B cell (primary cell): Measurements from ENCODE around the gene SLC30A7. TPM values are rescaled to one million over a fixed set of nuclear protein-coding genes. Genes with fewer than 3 reads are reported as not detected.

Experiments used
- ATAC-seq: fragments of 200-7000 bp; cut with Tn5 transposase; one replicate; pipeline ENCODE4 v1.10.0; 2021; ENCODE audit warnings: low read depth, mild to moderate bottlenecking, moderate number of reproducible peaks, moderate library complexity
- CTCF ChIA-PET: fragments of 350-600 bp; sonication (Branson Sonifier 250); formaldehyde crosslinking; loops from one replicate; lab custom pipeline; 2021; ENCODE audit warnings: antibody characterized with exemption, inconsistent platforms; lab: Charles Lee
- POLR2A ChIA-PET: fragments of 350-600 bp; sonication (Branson Sonifier 250); formaldehyde crosslinking; loops from one replicate; lab custom pipeline; 2021; ENCODE audit warnings: antibody characterized with exemption; lab: Charles Lee
- DNase-seq: peaks from one replicate; pipeline ENCODE4 v3.0.0; 2013
- H2AFZ ChIP-seq: 2 replicates; pipeline ENCODE4 v1.6.1; 2012; ENCODE audit warnings: mild to moderate bottlenecking, low read depth, low read length; ENCODE audit not compliant: insufficient read depth, poor library complexity, severe bottlenecking
- H3K27ac ChIP-seq, 2 donors: 1 replicate in 1 of 2; 2 replicates in 1 of 2; pipeline ENCODE4 v1.5.1; 2012 to 2013; ENCODE audit warnings: low read length in 2 of 2, mild to moderate bottlenecking in 2 of 2, moderate library complexity in 1 of 2
- H3K27me3 ChIP-seq, 4 experiments: fragments of 200-600 bp in 1 of 4; sonication (generic) in 1 of 4; replicated peaks in 1 of 4; 1 replicate in 2 of 4; 2 replicates in 2 of 4; pipeline versions ENCODE4 v1.6.1 to v1.7.0; 2013 to 2016; ENCODE audit warnings: low read length in 3 of 4, mild to moderate bottlenecking in 2 of 4, mixed read lengths in 1 of 4, moderate library complexity in 1 of 4; ENCODE audit not compliant: insufficient read depth in 4 of 4, control insufficient read depth in 3 of 4; ENCODE audit errors: control extremely low read depth in 1 of 4
- H3K36me3 ChIP-seq, 2 experiments: replicated peaks in 1 of 2; 1 replicate in 1 of 2; 2 replicates in 1 of 2; pipeline versions ENCODE4 v1.6.1 to v1.7.1; 2013; ENCODE audit warnings: low read length in 1 of 2; ENCODE audit not compliant: insufficient read depth in 2 of 2, control insufficient read depth in 1 of 2; ENCODE audit errors: control extremely low read depth in 1 of 2, extremely low read depth in 1 of 2
- H3K4me1 ChIP-seq, 2 donors: fragments of 200-600 bp in 1 of 2; sonication (generic) in 1 of 2; 1 replicate in 1 of 2; 2 replicates in 1 of 2; pipeline versions ENCODE4 v1.5.1 to v1.6.1; 2013 to 2017; ENCODE audit warnings: low read length in 2 of 2; ENCODE audit not compliant: control insufficient read depth in 2 of 2, insufficient read depth in 2 of 2
- H3K4me2 ChIP-seq: replicated peaks from 2 replicates; pipeline ENCODE3; 2012; ENCODE audit warnings: mild to moderate bottlenecking, low read depth, low read length; ENCODE audit not compliant: poor library complexity, severe bottlenecking
- H3K4me3 ChIP-seq, 5 experiments: fragments of 200-600 bp in 1 of 5; sonication (generic) in 1 of 5; 1 replicate in 3 of 5; 2 replicates in 2 of 5; pipeline versions ENCODE4 v1.5.1 to v1.7.0; 2011 to 2016; ENCODE audit warnings: low read length in 4 of 5, mild to moderate bottlenecking in 4 of 5, low read depth in 2 of 5, control low read depth in 1 of 5, moderate library complexity in 1 of 5; ENCODE audit not compliant: insufficient read depth in 1 of 5; ENCODE audit errors: control extremely low read depth in 1 of 5, extremely low read depth in 1 of 5
- H3K79me2 ChIP-seq: fragments of 200-600 bp; sonication (generic); one replicate; pipeline ENCODE4 v1.6.0; 2016; ENCODE audit warnings: low read length; ENCODE audit not compliant: control insufficient read depth, insufficient read depth
- H3K9ac ChIP-seq: fragments of 200-600 bp; sonication (generic); 2 replicates; pipeline ENCODE4 v1.6.1; 2017; ENCODE audit warnings: mild to moderate bottlenecking, low read length, moderate library complexity
- H3K9me3 ChIP-seq, 3 donors: one replicate each; pipeline versions ENCODE4 v1.6.1 to v1.7.1; 2013; ENCODE audit warnings: low read length in 2 of 3; ENCODE audit not compliant: control insufficient read depth in 2 of 3, insufficient read depth in 1 of 3; ENCODE audit errors: control extremely low read depth in 1 of 3
- H4K20me1 ChIP-seq: 2 replicates; pipeline ENCODE4 v1.6.0; 2012; ENCODE audit warnings: mild to moderate bottlenecking, low read length; ENCODE audit not compliant: insufficient read depth, control insufficient read depth, poor library complexity, severe bottlenecking
- H3K27ac Mint-ChIP-seq: one replicate; pipeline ENCODE4 v1.8.0; 2021; ENCODE audit warnings: mixed read lengths
- H3K27me3 Mint-ChIP-seq: one replicate; pipeline ENCODE4 v1.8.0; 2021; ENCODE audit warnings: mixed read lengths
- H3K4me1 Mint-ChIP-seq: one replicate; pipeline ENCODE4 v1.8.0; 2021; ENCODE audit warnings: mixed read lengths
- H3K4me3 Mint-ChIP-seq: one replicate; pipeline ENCODE4 v1.8.0; 2021; ENCODE audit warnings: mixed read lengths
- H3K9me3 Mint-ChIP-seq: one replicate; pipeline ENCODE4 v1.8.0; 2022; ENCODE audit warnings: mixed read lengths; ENCODE audit not compliant: insufficient read depth
- CTCF ChIP-seq: fragments of 200-600 bp; IDR thresholded peaks from one replicate; pipeline ENCODE4 v1.8.0; 2022; ENCODE audit warnings: antibody characterized with exemption, mild to moderate bottlenecking
- EZH2 ChIP-seq: IDR thresholded peaks from 2 replicates; pipeline ENCODE4 v1.6.1; 2012; ENCODE audit warnings: borderline replicate concordance, low read depth, mild to moderate bottlenecking, moderate library complexity, low read length; ENCODE audit not compliant: insufficient read depth, poor library complexity, severe bottlenecking
- WGBS: methylation state at CpG from one replicate; pipeline ENCODE4 v1.1.5; 2013; ENCODE audit warnings: missing lambda C conversion rate; ENCODE audit not compliant: insufficient coverage; 5-methylcytosine and 5-hydroxymethylcytosine counted together
- intact Hi-C: fragments of 100-400 bp; cut with micrococcal nuclease; formaldehyde crosslinking; loops from one replicate; pipeline ENCODE4 v1.10.0; 2022
- polyA plus RNA-seq: library from polyadenylated mRNA; depleted of rRNA; stranded (reverse); fragments of >200 nt; gene quantifications from 2 replicates; pipeline ENCODE4 v1.2.3, GENCODE V29; 2012
- total RNA-seq, 2 donors: library from RNA; stranded (reverse); fragments of 120-200 nt in 1 of 2; gene quantifications; 1 replicate in 1 of 2; 2 replicates in 1 of 2; pipeline versions ENCODE4 v1.2.3 to v1.2.4, GENCODE V29; 2013 to 2022

The SLC30A7 gene
- total and polyA plus RNA-seq, 2 donors (not counting 1 experiment from before 2014, with no cell fraction given) = 5.2 to 28.6 TPM

GRCh38 chr1:100953960-100954730, 58.3 kb downstream of the SLC30A7 start:
- DNase-seq = no peak
- WGBS = no CpG with 5 or more reads among the region's 2 CpGs
- H3K9ac ChIP-seq = no peak overlapping the region
- intact Hi-C loops = no loop called here
- H3K4me1 ChIP-seq = peaks cover 23% of the 10 kb centered on the region in 2 donors
- ATAC-seq = no peak
- H3K9me3 ChIP-seq = peaks cover 0 to 7% (median 6%) of the 10 kb centered on the region in 3 donors
- ChIA-PET POLR2A (no interaction called here), CTCF (interaction anchor here (0.5 to 2.2 kb wide), 3 partner anchors 33 to 334 kb away, joined by 3 to 6 read pairs (median 3); no protein-coding TSS in a partner anchor)
- Mint-ChIP-seq H3K9me3 (peaks cover 3% of the 10 kb centered on the region), H3K27ac (no peak overlapping the region), H3K4me3 (no peak overlapping the region), H3K27me3 (no peaks in the 10 kb centered on the region), H3K4me1 (peaks cover 37% of the 10 kb centered on the region)
- no peak overlapping the region for H2AFZ ChIP-seq
- H3K79me2 ChIP-seq = no peaks in the 10 kb centered on the region
- no peaks in the 10 kb centered on the region for H4K20me1 ChIP-seq
- no peak overlapping the region for H3K27ac ChIP-seq
- no peak overlapping the region for H3K4me3 ChIP-seq
- H3K4me2 ChIP-seq = no peak overlapping the region
- H3K36me3 ChIP-seq = peaks cover 2 to 4% of the 10 kb centered on the region in 2 experiments
- TF ChIP-seq EZH2 = no peak
- no peak for TF ChIP-seq CTCF
- H3K27me3 ChIP-seq = no peaks in the 10 kb centered on the region

GRCh38 chr1:100955322-100955721, 59.4 kb downstream of the SLC30A7 start:
- TF ChIP-seq EZH2 (no peak), CTCF (no peak)
- H4K20me1 ChIP-seq = no peaks in the 10 kb centered on the region
- H3K9me3 Mint-ChIP-seq = peaks cover 3% of the 10 kb centered on the region
- H3K36me3 ChIP-seq = peaks cover 2 to 4% of the 10 kb centered on the region in 2 experiments
- H3K4me1 Mint-ChIP-seq = peaks cover 25% of the 10 kb centered on the region
- intact Hi-C loops = no loop called here
- no peak overlapping the region for H3K4me3 ChIP-seq
- H3K4me3 Mint-ChIP-seq = no peak overlapping the region
- ChIA-PET POLR2A (no interaction called here), CTCF (interaction anchor here (1.3 to 2.2 kb wide), 2 partner anchors 157 to 333 kb away, joined by 3 to 6 read pairs; no protein-coding TSS in a partner anchor)
- ATAC-seq = no peak
- no peaks in the 10 kb centered on the region for H3K27me3 ChIP-seq
- no peak overlapping the region for H3K4me2 ChIP-seq
- H3K27ac ChIP-seq = no peak overlapping the region
- peaks cover 0 to 6% (median 0%) of the 10 kb centered on the region in 3 donors for H3K9me3 ChIP-seq
- WGBS = no CpG with 5 or more reads among the region's 1 CpG
- no peaks in the 10 kb centered on the region for H3K79me2 ChIP-seq
- DNase-seq = no peak
- peak overlapping the region; percentile 23 for H3K27ac Mint-ChIP-seq
- no peaks in the 10 kb centered on the region for H3K27me3 Mint-ChIP-seq
- H3K9ac ChIP-seq = no peak overlapping the region
- H3K4me1 ChIP-seq = peaks cover 11 to 12% of the 10 kb centered on the region in 2 donors
- no peak overlapping the region for H2AFZ ChIP-seq
